B cell (primary cell): ENCODE data around the gene TULP3.

Source experiments
- CTCF ChIP-seq: fragments of 200-600 bp; IDR thresholded peaks from one replicate; pipeline ENCODE4 v1.8.0; 2022; ENCODE audit warnings: antibody characterized with exemption, mild to moderate bottlenecking
- EZH2 ChIP-seq: IDR thresholded peaks from 2 replicates; pipeline ENCODE4 v1.6.1; 2012; ENCODE audit warnings: borderline replicate concordance, low read depth, mild to moderate bottlenecking, moderate library complexity, low read length; ENCODE audit not compliant: insufficient read depth, poor library complexity, severe bottlenecking

- TF ChIP-seq CTCF (no peak), EZH2 (no peak)
Observed at GRCh38 chr12:2897418-2897817, 6.7 kb downstream of the TULP3 start.
